GM23338 (cell line): ENCODE data around the gene CPNE6.

Source experiments
- EZH2 ChIP-seq: fragments of 200-600 bp; sonication (generic); IDR thresholded peaks from one replicate; pipeline ENCODE4 v1.8.0; 2017; ENCODE audit warnings: antibody characterized with exemption, mild to moderate bottlenecking, low read depth; ENCODE audit not compliant: unreplicated experiment
- JUNB ChIP-seq: IDR thresholded peaks from one replicate; pipeline ENCODE4 v1.6.1; 2016; ENCODE audit warnings: antibody characterized with exemption; ENCODE audit not compliant: unreplicated experiment
- STAT1 ChIP-seq: IDR thresholded peaks from one replicate; pipeline ENCODE4 v1.6.1; 2016; ENCODE audit warnings: antibody characterized with exemption; ENCODE audit not compliant: unreplicated experiment
- TF ChIP-seq, protein P1 (sequence below), 2 experiments: fragments of 200-600 bp in 1 of 2; sonication (generic) in 1 of 2; conservative IDR thresholded peaks; 2 replicates each; pipeline versions ENCODE4 v1.5.1 to v1.6.1; 2016 to 2017; ENCODE audit warnings: antibody characterized with exemption in 2 of 2, low read depth in 2 of 2, mild to moderate bottlenecking in 2 of 2, moderate library complexity in 1 of 2
- TF ChIP-seq, protein P2 (sequence below): IDR thresholded peaks from one replicate; pipeline ENCODE4 v1.6.1; 2018; ENCODE audit warnings: antibody characterized with exemption; ENCODE audit not compliant: unreplicated experiment

DNA sequence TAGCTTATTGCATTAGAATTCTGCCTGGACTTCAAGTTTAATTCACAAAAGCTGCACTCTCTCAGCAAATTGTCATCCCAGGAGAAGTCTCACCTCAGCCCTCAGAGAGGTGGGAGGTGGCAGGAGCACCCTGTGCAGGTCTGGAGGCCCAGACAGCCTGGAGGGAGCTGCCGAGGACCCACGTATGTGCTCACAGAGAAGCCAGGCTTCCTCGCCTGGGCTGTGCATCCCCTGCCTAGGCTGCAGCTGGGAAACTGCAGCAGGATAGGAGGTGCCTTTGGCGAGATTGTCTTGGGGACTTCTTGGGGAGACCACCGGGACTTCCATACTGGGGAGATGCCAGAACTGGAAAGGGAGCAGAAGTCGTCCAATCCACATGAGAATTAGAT lies 8.8 kb downstream of the CPNE6 start:
- TF ChIP-seq, protein P1, sequence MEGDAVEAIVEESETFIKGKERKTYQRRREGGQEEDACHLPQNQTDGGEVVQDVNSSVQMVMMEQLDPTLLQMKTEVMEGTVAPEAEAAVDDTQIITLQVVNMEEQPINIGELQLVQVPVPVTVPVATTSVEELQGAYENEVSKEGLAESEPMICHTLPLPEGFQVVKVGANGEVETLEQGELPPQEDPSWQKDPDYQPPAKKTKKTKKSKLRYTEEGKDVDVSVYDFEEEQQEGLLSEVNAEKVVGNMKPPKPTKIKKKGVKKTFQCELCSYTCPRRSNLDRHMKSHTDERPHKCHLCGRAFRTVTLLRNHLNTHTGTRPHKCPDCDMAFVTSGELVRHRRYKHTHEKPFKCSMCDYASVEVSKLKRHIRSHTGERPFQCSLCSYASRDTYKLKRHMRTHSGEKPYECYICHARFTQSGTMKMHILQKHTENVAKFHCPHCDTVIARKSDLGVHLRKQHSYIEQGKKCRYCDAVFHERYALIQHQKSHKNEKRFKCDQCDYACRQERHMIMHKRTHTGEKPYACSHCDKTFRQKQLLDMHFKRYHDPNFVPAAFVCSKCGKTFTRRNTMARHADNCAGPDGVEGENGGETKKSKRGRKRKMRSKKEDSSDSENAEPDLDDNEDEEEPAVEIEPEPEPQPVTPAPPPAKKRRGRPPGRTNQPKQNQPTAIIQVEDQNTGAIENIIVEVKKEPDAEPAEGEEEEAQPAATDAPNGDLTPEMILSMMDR (conservative IDR thresholded peaks at IDR 0.05; ENCODE audit: low read depth in 2 of 2) = no peak
- TF ChIP-seq STAT1 (no peak), JUNB (no peak), EZH2 (no peak)
- TF ChIP-seq, protein P2, sequence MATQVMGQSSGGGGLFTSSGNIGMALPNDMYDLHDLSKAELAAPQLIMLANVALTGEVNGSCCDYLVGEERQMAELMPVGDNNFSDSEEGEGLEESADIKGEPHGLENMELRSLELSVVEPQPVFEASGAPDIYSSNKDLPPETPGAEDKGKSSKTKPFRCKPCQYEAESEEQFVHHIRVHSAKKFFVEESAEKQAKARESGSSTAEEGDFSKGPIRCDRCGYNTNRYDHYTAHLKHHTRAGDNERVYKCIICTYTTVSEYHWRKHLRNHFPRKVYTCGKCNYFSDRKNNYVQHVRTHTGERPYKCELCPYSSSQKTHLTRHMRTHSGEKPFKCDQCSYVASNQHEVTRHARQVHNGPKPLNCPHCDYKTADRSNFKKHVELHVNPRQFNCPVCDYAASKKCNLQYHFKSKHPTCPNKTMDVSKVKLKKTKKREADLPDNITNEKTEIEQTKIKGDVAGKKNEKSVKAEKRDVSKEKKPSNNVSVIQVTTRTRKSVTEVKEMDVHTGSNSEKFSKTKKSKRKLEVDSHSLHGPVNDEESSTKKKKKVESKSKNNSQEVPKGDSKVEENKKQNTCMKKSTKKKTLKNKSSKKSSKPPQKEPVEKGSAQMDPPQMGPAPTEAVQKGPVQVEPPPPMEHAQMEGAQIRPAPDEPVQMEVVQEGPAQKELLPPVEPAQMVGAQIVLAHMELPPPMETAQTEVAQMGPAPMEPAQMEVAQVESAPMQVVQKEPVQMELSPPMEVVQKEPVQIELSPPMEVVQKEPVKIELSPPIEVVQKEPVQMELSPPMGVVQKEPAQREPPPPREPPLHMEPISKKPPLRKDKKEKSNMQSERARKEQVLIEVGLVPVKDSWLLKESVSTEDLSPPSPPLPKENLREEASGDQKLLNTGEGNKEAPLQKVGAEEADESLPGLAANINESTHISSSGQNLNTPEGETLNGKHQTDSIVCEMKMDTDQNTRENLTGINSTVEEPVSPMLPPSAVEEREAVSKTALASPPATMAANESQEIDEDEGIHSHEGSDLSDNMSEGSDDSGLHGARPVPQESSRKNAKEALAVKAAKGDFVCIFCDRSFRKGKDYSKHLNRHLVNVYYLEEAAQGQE = no peak
